ENCODE results near the gene IL1RN.

Gene IL1RN

GRCh38 chr2:113129519-113130078 lies 2.2 kb downstream of the IL1RN start:
- DNase-seq (ENCODE audit: low read depth) = no peak

GRCh38 chr2:113131352-113132185 lies 4.2 kb downstream of the IL1RN start:
- no peak for DNase-seq (ENCODE audit: low read depth)

- no peak for DNase-seq (ENCODE audit: low read depth)
Measured at GRCh38 chr2:113132414-113133021, 5.1 kb downstream of the IL1RN start.

DNA sequence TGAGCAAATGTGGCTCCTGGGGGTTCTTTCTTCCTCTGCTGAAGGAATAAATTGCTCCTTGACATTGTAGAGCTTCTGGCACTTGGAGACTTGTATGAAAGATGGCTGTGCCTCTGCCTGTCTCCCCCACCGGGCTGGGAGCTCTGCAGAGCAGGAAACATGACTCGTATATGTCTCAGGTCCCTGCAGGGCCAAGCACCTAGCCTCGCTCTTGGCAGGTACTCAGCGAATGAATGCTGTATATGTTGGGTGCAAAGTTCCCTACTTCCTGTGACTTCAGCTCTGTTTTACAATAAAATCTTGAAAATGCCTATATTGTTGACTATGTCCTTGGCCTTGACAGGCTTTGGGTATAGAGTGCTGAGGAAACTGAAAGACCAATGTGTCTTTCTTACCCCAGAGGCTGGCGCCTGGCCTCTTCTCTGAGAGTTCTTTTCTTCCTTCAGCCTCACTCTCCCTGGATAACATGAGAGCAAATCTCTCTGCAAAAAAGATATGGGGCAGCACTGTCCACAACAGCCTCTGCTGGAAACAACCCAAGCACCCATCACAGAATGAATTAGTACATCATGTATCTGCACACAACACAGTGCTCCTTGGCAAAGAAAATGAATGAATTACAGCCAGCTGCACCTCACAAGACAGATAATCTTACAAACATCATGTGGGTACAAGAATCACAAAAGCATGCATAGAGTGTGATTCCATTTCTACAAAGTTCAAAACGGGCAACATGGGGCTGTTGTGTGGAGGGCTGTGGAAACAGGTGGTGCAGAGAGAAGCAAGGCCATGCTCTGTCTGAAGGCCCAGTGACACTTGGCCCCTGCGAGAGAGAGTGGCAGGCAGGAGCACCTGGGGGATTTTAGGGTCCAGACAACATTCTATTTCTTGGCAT lies 6.6 kb downstream of the IL1RN start:
- DNase-seq (ENCODE audit: low read depth) = no peak

- no peak for DNase-seq (ENCODE audit: low read depth)
Measured at GRCh38 chr2:113134717-113135116, 7.3 kb downstream of the IL1RN start.

DNA sequence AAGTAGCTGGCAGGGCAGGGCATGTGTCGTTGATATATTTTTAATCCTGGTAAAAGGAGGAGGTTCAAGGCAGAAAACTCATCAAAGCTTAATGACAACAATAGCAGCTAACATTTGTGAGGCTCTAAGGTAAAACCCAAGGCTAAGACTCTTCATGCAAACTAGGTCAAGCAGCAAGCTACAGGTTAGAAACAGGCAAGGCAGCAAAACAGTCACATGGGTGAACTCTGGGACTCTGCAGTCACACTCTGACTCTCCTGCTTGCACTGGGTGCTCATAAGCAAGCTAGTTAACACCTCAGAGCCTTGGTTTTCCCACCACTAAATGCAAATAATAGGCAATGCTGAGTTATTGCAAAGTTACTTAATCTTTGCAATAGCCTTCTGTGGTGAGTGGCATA lies 7.9 kb downstream of the IL1RN start:
- DNase-seq (ENCODE audit: low read depth) = no peak

DNA sequence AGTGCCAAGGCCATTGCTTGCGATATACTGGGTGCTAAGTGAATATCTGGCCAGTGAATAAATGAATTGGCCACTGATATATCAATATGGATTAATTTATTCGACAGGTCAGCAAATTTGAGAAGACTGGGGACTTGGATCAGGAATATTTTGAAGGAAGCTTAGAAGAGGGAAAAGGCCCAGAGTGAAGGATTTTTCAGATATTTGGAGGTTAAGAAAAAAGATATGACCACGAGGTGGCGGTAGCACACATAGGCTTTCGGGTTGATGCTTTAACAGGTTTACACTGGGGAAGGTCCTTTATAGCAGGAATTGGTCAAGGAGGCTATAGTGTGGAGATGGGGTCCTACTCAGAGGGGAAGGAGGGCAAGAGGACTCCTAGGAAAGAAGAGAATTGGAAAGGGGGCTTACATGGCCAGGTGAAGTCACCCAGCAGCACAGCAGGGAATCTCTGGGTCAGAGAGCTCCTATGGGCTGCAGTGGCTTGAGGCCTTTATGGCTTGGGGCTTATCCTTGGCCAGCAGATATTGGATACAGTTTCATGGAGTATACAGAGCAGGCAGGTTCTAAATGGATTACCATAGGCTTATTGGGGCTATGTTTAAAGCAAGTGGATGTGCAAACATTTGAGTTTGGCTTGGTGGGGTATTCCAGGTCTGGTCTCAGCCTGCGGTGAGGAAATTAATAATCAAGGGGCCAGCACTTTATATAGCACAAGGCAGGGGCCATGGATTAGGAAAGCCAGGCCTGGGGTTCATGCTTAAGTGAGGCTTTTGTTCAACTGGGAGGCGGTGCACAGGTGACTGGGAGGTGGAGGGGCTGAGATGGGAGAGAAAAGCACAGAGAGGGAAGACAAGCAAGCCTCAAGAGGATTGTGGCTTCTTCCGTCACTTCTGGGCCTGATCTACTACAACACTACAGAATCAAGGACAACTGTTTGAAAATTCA lies 9.7 kb downstream of the IL1RN start:
- DNase-seq (ENCODE audit: low read depth) = peak; percentile 35

GRCh38 chr2:113137827-113138226 lies 10.4 kb downstream of the IL1RN start:
- no peak for DNase-seq (ENCODE audit: low read depth)

DNA sequence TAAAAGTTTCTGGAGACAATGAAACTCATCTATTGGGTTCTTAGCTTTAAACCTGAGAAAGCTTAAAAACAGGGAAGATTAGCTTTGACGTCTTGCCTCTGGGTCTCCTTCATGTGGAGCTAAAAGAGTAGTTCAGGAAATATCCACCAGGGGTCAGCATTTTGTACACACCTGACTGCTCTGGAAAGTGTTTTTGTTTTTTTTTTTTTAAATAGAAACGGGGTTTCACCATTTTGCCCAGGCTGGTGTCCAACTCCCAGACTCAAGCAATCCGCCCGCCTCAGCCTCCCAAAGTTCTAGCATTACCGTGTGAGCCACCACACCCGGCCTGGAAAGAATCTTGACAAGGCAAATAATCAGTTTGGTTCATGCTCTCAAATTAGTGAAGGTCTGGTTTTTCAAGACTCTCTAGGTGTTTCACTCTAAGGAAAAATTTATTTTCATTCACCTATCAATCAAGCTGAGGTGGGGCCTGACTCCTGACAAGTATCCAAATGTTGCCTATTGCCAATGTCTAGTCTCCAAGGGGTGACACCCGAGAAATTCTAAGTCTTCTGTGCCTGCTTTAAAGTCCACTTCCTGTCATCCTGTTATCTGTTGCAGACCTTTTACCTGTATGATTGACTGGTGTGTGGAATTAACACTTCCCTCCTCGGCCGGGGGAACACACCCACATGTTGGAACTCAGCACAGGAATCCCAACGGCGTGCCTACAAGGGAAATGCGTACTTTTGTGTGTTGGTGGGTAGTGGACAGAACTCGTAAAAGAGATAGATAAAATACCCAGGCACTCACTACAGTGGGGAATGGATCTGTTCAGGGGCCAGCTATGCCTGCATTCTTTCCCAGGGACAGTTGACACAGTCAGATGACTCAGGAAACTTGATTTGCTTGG lies 11.3 kb downstream of the IL1RN start:
- no peak for DNase-seq (ENCODE audit: low read depth)

GRCh38 chr2:113141451-113141850 lies 14.1 kb downstream of the IL1RN start:
- no peak for DNase-seq (ENCODE audit: low read depth)

GRCh38 chr2:113142290-113142689 lies 14.9 kb downstream of the IL1RN start:
- DNase-seq (ENCODE audit: low read depth) = no peak

GRCh38 chr2:113144259-113144658 lies 16.9 kb downstream of the IL1RN start:
- DNase-seq (ENCODE audit: low read depth) = no peak

DNA sequence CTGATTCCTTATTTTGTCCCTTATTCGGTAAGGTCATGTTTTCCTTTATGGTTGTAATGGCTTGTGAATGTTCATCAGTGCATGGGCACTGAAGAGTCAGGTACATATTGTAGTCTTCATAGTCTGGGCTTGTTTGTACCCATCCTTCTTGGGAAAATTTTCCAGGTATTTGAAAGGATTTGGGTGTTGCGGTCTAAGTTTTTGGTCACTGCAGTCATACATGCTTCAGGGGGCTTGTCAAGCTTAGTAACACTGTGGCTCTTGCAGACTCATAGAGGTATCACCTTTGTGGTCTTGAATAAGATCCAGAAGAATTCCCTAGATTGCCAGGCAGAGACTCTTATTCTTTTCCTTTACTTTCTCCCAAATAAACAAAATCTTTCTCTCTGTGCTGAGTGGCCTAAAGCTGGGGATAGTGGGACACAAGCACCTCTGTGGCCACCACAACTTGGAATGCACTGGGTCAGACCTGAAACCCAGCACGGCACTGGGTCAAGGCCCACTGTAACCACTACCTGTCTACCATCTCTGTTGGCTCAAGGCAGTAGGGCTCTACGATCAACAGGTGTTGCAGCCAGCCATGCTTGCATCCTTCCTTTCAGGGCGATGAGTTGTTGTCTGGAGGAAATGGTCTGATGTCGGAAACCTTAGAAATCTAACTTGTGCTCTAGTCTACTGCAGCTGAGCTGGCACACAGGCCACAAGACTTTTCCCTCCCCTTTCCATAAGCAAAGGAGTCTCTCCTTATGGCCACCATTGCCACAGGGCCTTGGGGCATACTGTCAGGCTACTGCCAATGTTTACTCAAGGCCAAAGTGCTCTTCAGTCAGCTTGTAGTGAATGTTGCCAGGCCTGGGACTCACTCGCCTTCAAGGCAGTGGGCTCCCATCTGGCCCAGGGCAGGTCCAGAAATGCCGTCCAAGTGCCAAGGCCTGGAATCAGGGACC lies 21.5 kb downstream of the IL1RN start:
- DNase-seq (ENCODE audit: low read depth) = no peak

DNA sequence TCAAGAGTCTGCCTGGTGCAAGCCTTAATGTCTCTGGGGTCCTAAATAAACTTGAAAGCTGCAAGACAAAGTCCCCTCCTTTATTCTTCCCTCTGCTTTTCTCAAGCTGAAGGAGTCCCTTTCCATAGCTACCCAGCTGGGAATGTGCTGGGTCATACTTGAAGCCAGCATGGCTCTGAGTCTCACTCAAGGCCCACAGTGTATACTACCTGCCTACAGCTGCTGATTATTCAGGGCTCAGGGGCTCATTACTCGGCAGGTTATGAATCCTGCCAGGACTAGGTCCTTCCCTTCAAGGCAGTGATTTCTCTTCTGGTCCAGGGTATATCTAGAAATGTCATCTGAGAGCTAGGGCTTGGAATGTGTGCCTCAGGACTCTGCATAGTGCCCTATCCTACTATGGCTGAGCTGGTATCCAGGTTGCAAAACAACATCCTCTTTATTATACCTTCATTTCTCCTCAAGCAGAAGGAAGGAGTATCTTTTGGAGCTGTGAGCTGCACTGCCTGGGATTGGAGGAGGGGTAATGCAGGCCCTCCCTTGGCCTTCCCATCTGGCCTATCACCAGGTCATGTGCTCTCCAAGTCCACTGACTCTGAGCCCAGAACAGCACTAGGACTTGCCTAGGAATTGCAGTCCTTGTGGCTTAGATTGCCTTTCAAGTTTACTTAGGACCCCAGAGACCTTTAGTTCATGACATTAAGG lies 22.3 kb downstream of the IL1RN start:
- DNase-seq (ENCODE audit: low read depth) = no peak

DNA sequence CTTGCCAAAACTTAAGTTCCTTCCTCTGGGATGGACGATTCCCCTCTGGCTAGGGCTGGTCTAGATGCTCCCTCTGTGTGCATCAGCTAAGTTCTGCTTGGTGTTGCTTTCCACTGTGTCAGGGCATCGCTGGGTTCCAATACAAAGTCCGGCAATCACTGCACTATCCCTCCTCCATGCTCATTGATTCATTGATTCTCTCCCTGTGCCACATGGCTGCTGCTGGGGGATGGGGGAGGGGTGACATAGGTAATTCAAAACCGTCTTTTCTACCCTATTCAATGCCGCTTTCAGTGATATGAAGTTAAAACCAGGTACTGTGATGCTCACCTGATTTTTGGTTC lies 22.8 kb downstream of the IL1RN start:
- no peak for DNase-seq (ENCODE audit: low read depth)

DNA sequence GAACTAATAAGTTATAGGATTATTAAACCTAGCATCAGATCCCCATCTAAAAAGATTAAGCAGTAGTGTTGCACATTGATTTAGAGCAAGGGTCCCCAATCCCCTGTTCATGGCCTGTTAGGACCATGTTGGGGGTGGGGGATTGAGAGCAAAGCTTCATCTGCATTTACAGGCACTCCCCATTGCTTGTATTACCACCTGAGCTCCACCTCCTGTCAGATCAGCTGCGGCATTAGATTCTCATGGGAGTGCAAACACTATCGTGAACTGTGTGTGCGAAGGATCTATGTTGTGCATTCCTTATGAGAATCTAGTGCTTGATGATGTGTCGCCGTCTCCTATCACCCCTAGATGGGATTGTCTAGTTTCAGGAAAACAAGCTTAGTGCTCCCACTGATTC lies 27.9 kb downstream of the IL1RN start:
- DNase-seq (ENCODE audit: low read depth) = no peak

DNA sequence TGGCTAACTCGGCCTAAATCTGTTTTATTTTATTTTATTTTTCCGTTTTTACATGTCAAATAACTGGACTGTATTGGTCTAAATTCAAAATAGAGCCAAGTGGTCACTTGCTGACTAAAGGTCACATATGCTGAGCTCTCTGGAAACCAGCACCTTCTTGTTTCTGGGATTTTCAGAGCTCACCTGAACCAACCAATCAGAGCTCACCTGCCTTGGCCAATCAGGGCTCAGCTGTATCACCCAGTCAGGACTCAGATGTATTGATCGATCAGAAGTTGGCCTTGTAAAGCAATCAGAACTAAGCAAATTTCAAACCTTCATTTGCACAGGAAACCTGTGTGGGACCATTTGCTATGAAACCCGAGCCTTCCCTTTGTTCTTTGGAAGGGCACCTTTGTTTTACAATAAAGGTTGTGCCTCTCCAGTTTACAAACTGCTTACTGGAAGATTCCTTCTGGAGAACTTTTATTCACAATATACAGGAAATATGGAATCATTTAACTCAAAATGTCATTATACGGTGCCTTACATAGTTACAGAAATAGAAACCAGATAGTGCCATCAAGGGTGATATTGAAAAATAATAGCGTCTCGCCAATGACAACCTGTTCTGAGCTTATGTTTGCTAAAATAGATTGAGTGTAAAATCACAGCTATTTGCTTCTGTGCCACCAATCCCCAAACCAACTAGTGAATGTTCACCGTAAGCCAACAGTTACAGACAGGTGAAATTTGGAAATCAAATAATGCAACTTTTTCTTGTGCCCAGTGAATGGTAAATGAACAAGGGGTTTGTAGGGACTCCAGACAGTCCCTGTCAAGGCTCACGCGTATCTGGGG lies 29.1 kb downstream of the IL1RN start:
- DNase-seq (ENCODE audit: low read depth) = no peak

Measured in activated T-cell treated with anti-CD3 and anti-CD28 coated beads for 1 hour (primary cell).